ENCODE results near the gene NPAS3.

Gene NPAS3

GRCh38 chr14:33851931-33852330 is 913.3 kb downstream of the NPAS3 start:
- no peak for DNase-seq
